COR-L47 (cell line): ENCODE results near the gene OR2T11.
"Not testable (repeated sequence)": the region's sequence is repeated elsewhere in the genome, so short reads cannot be mapped to it uniquely, and the experiment has no call there.

Experiments used
- DNase-seq: peaks from one replicate; lab custom pipeline; 2025; lab: John Stamatoyannopoulos, UW

The OR2T11 gene

GRCh38 chr1:248618878-248619277 is 16.0 kb downstream of the OR2T11 start:
- no peak for DNase-seq

GRCh38 chr1:248618119-248618518 is 16.8 kb downstream of the OR2T11 start:
- DNase-seq = no peak

GRCh38 chr1:248613742-248614141 is 21.1 kb downstream of the OR2T11 start:
- DNase-seq = no peak

- no peak for DNase-seq
Measured at GRCh38 chr1:248611883-248612414, 22.9 kb downstream of the OR2T11 start.

GRCh38 chr1:248610301-248610700 is 24.6 kb downstream of the OR2T11 start:
- DNase-seq = no peak

GRCh38 chr1:248599396-248599795 is 35.5 kb downstream of the OR2T11 start:
- DNase-seq = no peak

- DNase-seq = no peak
Measured at GRCh38 chr1:248597589-248597988, 37.3 kb downstream of the OR2T11 start, which contains the start of gene OR2T10. Gene OR2T10, minus strand, starts transcription at chr1:248597700. Its CDS starts 3,932 bp downstream, at chr1:248593768.

- no peak for DNase-seq
Measured at GRCh38 chr1:248596615-248597014, 38.3 kb downstream of the OR2T11 start.

- DNase-seq = no peak
Measured at GRCh38 chr1:248593226-248593625, 41.7 kb downstream of the OR2T11 start.

- no peak for DNase-seq
Measured at GRCh38 chr1:248592655-248593054, 42.2 kb downstream of the OR2T11 start.

- no peak for DNase-seq
Measured at GRCh38 chr1:248590055-248590454, 44.8 kb downstream of the OR2T11 start.

GRCh38 chr1:248589334-248589733 is 45.6 kb downstream of the OR2T11 start:
- no peak for DNase-seq

- no peak for DNase-seq
Measured at GRCh38 chr1:248585266-248585665, 49.6 kb downstream of the OR2T11 start.

- DNase-seq = no peak
Measured at GRCh38 chr1:248576260-248576980, 58.5 kb downstream of the OR2T11 start.

GRCh38 chr1:248574657-248575056 is 60.2 kb downstream of the OR2T11 start, which contains the start of gene OR2T34:
Gene OR2T34, minus strand, starts transcription at chr1:248574757. Its CDS starts 0 bp downstream, at chr1:248574757.
- not testable (repeated sequence) for DNase-seq

GRCh38 chr1:248573856-248574255 is 61.0 kb downstream of the OR2T11 start:
- DNase-seq = not testable (repeated sequence)
